IPS-20b (cell line): ENCODE measurements around the gene KIAA1755.
"Not testable (repeated sequence)": the region's sequence is repeated elsewhere in the genome, so short reads cannot be mapped to it uniquely, and the experiment has no call there.

Experiments
- H3K27ac ChIP-seq: one replicate; pipeline ENCODE4 v1.5.1; 2013; ENCODE audit warnings: low read length
- H3K27me3 ChIP-seq: 2 replicates; pipeline ENCODE4 v1.6.1; 2013; ENCODE audit warnings: mild to moderate bottlenecking, low read length, inconsistent platforms; ENCODE audit not compliant: insufficient read depth
- H3K36me3 ChIP-seq: 2 replicates; pipeline ENCODE4 v1.6.1; 2013; ENCODE audit warnings: low read depth, mild to moderate bottlenecking, inconsistent platforms, low read length, moderate library complexity; ENCODE audit not compliant: insufficient read depth
- H3K4me1 ChIP-seq: 2 replicates; pipeline ENCODE4 v1.6.1; 2013; ENCODE audit warnings: mild to moderate bottlenecking, control low read depth, inconsistent platforms, low read length, moderate library complexity; ENCODE audit not compliant: insufficient read depth
- H3K4me3 ChIP-seq: 2 replicates; pipeline ENCODE4 v1.5.1; 2013; ENCODE audit warnings: mild to moderate bottlenecking, low read length, inconsistent platforms
- H3K9ac ChIP-seq: 2 replicates; pipeline ENCODE4 v1.6.1; 2013; ENCODE audit warnings: low read depth, mild to moderate bottlenecking, inconsistent platforms, low read length, moderate library complexity
- H3K9me3 ChIP-seq: 2 replicates; pipeline ENCODE4 v1.6.1; 2013; ENCODE audit warnings: mild to moderate bottlenecking, low read depth, low read length, inconsistent platforms; ENCODE audit not compliant: insufficient read depth

KIAA1755 gene

DNA sequence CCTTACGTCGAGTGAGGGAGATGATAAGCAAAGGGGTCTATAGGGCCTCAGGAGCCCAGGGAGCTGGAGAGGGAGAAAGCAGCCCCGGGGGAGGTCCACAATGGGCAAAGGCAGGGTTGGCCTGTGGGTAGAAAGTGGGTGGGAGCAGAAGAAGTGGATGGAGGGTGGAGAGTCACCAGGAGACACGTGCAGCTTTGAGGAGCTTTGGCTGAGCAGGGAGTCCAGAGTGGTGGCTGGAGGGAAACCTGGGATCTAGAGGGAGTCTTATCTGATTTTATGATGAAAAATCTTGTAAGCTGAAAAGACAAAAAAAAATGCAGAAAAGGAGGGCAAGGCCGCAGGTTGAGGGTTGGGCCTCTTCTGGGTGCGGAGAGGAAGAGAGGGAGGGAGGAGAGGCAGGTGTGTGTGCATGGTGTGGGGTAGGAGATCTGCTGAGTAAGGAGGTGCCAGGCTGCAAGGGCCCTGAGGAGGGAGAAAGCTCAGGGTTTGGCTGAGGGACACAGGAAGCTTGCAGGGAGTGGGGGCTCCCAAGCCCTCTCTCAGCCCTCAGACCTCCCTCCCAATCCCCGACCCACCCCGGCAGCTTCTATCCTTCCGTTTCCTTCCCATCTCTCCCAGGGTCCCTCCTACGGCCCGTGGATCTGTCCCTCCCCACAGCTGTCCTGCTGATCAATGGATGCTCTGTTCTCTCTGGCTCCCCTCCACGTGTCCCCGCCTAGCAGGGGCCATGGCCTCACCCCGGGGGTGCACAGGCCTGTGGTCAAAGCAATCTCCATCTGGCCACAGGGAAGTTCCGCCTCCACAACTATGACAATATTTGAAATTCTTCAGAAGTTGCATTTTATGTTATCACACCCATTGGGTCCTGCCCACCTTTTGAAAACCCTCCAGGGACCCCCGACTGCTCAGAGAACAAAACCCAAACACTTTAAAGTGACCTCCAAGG, 26.3 kb upstream of the KIAA1755 start:
- 0 out of 2 replicates have a peak, but pooled peaks cover 4% of the 10 kb centered on the region for H3K4me1 ChIP-seq
- no peak overlapping the region for H3K27ac ChIP-seq
- no peaks in the 10 kb centered on the region for H3K9me3 ChIP-seq
- no peak overlapping the region for H3K4me3 ChIP-seq
- H3K9ac ChIP-seq = no peak overlapping the region
- no peaks in the 10 kb centered on the region for H3K27me3 ChIP-seq
- no peaks in the 10 kb centered on the region for H3K36me3 ChIP-seq

DNA sequence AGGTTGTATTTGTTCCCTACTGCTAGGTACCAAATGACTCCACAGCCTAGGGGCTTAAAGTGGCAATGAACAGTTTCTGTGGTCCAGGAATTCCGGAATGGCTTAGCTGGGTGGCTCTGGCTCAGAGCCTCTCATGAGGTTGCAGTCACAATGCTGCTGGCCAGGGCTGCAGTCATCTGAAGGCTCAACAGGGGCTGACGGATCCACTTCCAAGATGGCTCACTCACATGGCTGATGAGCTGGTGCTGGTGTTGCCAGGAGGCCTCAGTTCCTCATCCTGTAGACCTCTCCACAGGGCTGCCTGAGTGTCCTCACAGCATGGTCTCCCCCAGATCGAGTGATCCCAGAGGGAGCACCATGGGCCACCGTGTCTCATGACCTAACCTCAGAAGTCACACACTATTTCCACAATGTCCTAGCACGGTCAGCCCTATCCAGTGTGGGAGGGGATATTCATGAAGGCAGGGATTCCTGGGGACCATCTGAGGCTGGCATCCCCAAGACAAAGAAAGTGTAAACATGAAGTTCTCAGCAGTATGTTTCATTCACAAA, 24.4 kb upstream of the KIAA1755 start:
- Histone ChIP-seq H3K4me3 (no peak overlapping the region), H3K9me3 (no peaks in the 10 kb centered on the region), H3K36me3 (no peaks in the 10 kb centered on the region), H3K4me1 (0 out of 2 replicates have a peak, but pooled peaks cover 4% of the 10 kb centered on the region), H3K27ac (no peak overlapping the region), H3K9ac (no peak overlapping the region), H3K27me3 (no peaks in the 10 kb centered on the region)

- not testable (repeated sequence) for H3K9ac ChIP-seq, H3K27me3 ChIP-seq, H3K36me3 ChIP-seq, H3K4me3 ChIP-seq, H3K4me1 ChIP-seq, H3K9me3 ChIP-seq, H3K27ac ChIP-seq
Observed at GRCh38 chr20:38284066-38284650, 23.6 kb upstream of the KIAA1755 start.

GRCh38 chr20:38283236-38283635, 22.7 kb upstream of the KIAA1755 start:
- Histone ChIP-seq H3K27ac (no peak overlapping the region), H3K9ac (no peak overlapping the region)

GRCh38 chr20:38281176-38281915, 20.8 kb upstream of the KIAA1755 start:
- H3K27me3 ChIP-seq, H3K9me3 ChIP-seq, H3K9ac ChIP-seq, H3K36me3 ChIP-seq, H3K27ac ChIP-seq, H3K4me1 ChIP-seq, H3K4me3 ChIP-seq: not testable (repeated sequence)

More at GRCh38 chr20:38283236-38283635, 22.7 kb upstream of the KIAA1755 start:
- Histone ChIP-seq H3K4me3 (no peak overlapping the region), H3K27me3 (no peaks in the 10 kb centered on the region), H3K36me3 (no peaks in the 10 kb centered on the region), H3K9me3 (no peaks in the 10 kb centered on the region), H3K4me1 (0 out of 2 replicates have a peak, but pooled peaks cover 4% of the 10 kb centered on the region)

DNA sequence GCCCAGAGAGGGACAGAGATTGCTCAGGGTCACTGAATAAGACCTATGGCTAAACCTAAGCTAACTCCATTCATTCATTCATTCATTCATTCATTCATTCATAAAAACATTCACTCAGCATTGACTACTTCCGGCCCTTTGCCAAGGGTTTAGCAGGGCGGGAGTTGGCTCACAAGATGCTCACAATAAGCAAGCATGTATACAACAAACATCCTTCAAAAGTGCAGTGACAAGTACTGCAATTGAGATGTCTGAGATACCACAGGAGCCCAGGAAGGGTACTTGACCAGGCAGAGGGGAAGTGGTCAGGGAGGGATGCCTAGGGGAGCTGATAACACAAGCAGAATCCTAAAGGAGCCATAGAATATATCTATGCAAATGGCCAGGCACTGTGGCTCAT, 18.2 kb upstream of the KIAA1755 start:
- Histone ChIP-seq H3K27ac (no peak overlapping the region), H3K36me3 (no peaks in the 10 kb centered on the region), H3K4me1 (no peaks in the 10 kb centered on the region), H3K9me3 (no peaks in the 10 kb centered on the region), H3K4me3 (no peak overlapping the region), H3K27me3 (no peaks in the 10 kb centered on the region), H3K9ac (no peak overlapping the region)

DNA sequence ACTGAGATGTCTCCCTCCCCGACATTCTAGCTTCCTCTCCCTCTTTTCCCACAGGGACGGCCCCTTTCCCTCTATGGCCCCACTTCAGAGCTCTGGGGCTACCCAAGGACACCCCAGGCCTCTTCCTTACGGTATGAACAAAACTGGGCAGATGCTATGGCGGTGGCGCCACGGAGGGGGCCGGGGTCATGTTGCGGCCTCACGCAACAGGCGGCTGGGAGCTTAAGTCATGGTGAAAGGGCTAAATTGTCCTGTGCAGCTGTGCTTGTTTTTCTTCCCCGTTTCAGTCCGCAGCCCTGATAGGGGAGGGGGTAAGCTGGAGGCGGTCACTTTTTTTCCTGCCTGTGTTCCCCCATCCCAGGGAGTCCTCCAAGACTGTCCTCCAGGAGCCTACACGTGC, 17.6 kb upstream of the KIAA1755 start:
- H3K9me3 ChIP-seq = no peaks in the 10 kb centered on the region
- no peaks in the 10 kb centered on the region for H3K4me1 ChIP-seq
- H3K27me3 ChIP-seq = no peaks in the 10 kb centered on the region
- no peak overlapping the region for H3K27ac ChIP-seq
- no peak overlapping the region for H3K4me3 ChIP-seq
- H3K36me3 ChIP-seq = no peaks in the 10 kb centered on the region
- no peak overlapping the region for H3K9ac ChIP-seq

DNA sequence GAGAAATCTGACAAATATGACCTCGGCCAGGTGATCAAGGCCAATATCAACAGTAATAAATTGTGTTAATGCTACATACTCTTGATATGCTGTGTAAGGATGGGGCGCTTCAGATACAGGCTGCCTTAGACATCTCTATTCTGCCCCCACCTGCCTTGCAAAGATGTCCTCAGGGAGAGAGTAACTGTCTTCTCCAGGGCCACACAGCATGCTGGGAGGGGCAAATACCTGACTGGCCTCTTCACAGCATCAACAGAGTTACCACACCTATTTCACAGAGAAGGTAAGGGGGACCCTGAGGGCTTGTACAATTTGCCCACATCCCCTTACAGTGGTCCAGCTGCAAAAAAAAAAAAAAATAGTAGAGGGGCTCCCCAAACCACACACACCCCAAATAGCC, 17.2 kb upstream of the KIAA1755 start:
- no peaks in the 10 kb centered on the region for H3K36me3 ChIP-seq
- no peak overlapping the region for H3K27ac ChIP-seq
- no peak overlapping the region for H3K4me3 ChIP-seq

DNA sequence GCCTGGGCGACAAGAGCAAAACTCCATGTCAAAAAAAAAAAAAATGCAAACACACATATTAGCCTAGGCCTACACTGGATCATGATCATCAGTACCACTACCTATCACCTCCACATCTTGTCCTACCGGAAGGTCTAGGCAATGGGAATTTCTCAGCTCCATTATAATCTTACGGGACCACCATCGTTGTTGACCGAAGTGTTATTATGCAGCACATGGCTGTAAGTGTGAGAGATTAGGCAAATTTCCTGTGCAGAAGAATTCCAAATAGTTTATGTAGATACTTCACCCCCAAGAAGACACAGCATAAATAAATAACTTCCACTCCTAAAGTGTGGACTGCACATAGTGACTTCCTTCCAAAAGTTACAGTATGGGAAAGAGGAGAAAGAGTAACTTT, 16.8 kb upstream of the KIAA1755 start:
- no peaks in the 10 kb centered on the region for H3K4me1 ChIP-seq
- no peak overlapping the region for H3K9ac ChIP-seq
- H3K9me3 ChIP-seq = no peaks in the 10 kb centered on the region
- H3K27ac ChIP-seq = no peak overlapping the region
- H3K27me3 ChIP-seq = no peaks in the 10 kb centered on the region
- H3K4me3 ChIP-seq = no peak overlapping the region
- H3K36me3 ChIP-seq = no peaks in the 10 kb centered on the region

More for the DNA sequence above, 17.2 kb upstream of the KIAA1755 start:
- no peaks in the 10 kb centered on the region for H3K9me3 ChIP-seq
- H3K27me3 ChIP-seq = no peaks in the 10 kb centered on the region
- no peaks in the 10 kb centered on the region for H3K4me1 ChIP-seq
- H3K9ac ChIP-seq = no peak overlapping the region

- Histone ChIP-seq H3K27me3 (no peaks in the 10 kb centered on the region), H3K4me1 (no peaks in the 10 kb centered on the region), H3K9ac (no peak overlapping the region), H3K4me3 (no peak overlapping the region), H3K27ac (no peak overlapping the region), H3K9me3 (no peaks in the 10 kb centered on the region), H3K36me3 (no peaks in the 10 kb centered on the region)
Observed at GRCh38 chr20:38275815-38276550, 15.4 kb upstream of the KIAA1755 start.

DNA sequence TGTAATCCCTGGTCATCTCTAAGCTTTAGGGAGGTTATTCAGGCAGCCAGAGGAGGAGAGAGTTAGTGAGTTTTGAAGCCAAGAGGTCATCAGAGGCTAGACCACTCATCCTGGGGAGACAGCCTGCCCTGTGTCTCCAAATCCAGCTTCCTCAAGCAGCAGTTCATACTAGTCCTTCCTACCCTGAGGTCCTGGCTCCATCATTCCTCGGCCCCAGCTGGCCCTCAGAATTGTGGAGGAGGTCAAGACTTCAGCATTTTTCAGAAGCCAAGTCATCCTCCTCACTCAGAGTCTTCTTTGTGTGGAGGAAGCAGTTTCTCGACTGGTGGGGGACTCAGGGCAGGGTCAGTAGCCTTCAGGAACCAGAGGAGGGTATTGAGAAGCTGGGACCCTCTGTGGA, 12.4 kb upstream of the KIAA1755 start:
- no peaks in the 10 kb centered on the region for H3K4me1 ChIP-seq
- no peaks in the 10 kb centered on the region for H3K9me3 ChIP-seq
- no peaks in the 10 kb centered on the region for H3K36me3 ChIP-seq
- no peak overlapping the region for H3K27ac ChIP-seq
- H3K4me3 ChIP-seq = no peak overlapping the region
- H3K9ac ChIP-seq = no peak overlapping the region
- no peaks in the 10 kb centered on the region for H3K27me3 ChIP-seq
